Fibroblast of lung (primary cell): ENCODE data around the gene HLA-DOA. TPM values are rescaled to one million over a fixed set of nuclear protein-coding genes. Genes with fewer than 3 reads are reported as not detected.

ENCODE experiments used
- DNase-seq, 2 donors: peaks; one replicate each; pipeline versions ENCODE4 v3.0.0 to v3.0.0-alpha.2; 2010; ENCODE audit warnings: low read depth in 2 of 2
- H2AFZ ChIP-seq: 2 replicates; pipeline ENCODE4 v1.5.1; 2012; ENCODE audit warnings: low read length, control low read depth, inconsistent platforms
- H3K27ac ChIP-seq: 2 replicates; pipeline ENCODE4 v1.5.1; 2011; ENCODE audit warnings: low read length, control low read depth; ENCODE audit not compliant: insufficient read depth
- H3K27me3 ChIP-seq: 2 replicates; pipeline ENCODE4 v1.5.1; 2011; ENCODE audit warnings: mild to moderate bottlenecking, low read length; ENCODE audit not compliant: control insufficient read depth, insufficient read depth
- H3K36me3 ChIP-seq: 2 replicates; pipeline ENCODE4 v1.5.1; 2011; ENCODE audit warnings: low read length; ENCODE audit not compliant: control insufficient read depth, insufficient read depth
- H3K4me1 ChIP-seq: 2 replicates; pipeline ENCODE4 v1.5.1; 2011; ENCODE audit warnings: low read length; ENCODE audit not compliant: control insufficient read depth, insufficient read depth; ENCODE audit errors: extremely low read depth
- H3K4me2 ChIP-seq: 2 replicates; pipeline ENCODE4 v1.5.1; 2011; ENCODE audit warnings: low read length, control low read depth; ENCODE audit not compliant: insufficient read depth; ENCODE audit errors: extremely low read depth
- H3K4me3 ChIP-seq, 4 experiments: fragments of 200-600 bp in 1 of 4; sonication (generic) in 1 of 4; replicated peaks in 1 of 4; 2 replicates each; pipeline ENCODE4 v1.5.1; 2011 to 2016; ENCODE audit warnings: low read length in 4 of 4, low read depth in 3 of 4, mild to moderate bottlenecking in 3 of 4, control low read depth in 2 of 4, inconsistent platforms in 1 of 4, mixed read lengths in 1 of 4; ENCODE audit not compliant: insufficient read depth in 1 of 4; ENCODE audit errors: control extremely low read depth in 1 of 4
- H3K79me2 ChIP-seq: 2 replicates; pipeline ENCODE4 v1.5.1; 2012; ENCODE audit warnings: mild to moderate bottlenecking, low read length, inconsistent platforms; ENCODE audit not compliant: control insufficient read depth, insufficient read depth
- H3K9ac ChIP-seq: 2 replicates; pipeline ENCODE4 v1.5.1; 2011; ENCODE audit warnings: mild to moderate bottlenecking, low read length, control low read depth; ENCODE audit not compliant: insufficient read depth
- H3K9me3 ChIP-seq: 2 replicates; pipeline ENCODE4 v1.5.1; 2012; ENCODE audit warnings: low read depth, low read length; ENCODE audit not compliant: control insufficient read depth, insufficient read depth
- H4K20me1 ChIP-seq: 2 replicates; pipeline ENCODE4 v1.5.1; 2011; ENCODE audit warnings: low read length; ENCODE audit not compliant: control insufficient read depth, insufficient read depth; ENCODE audit errors: extremely low read depth
- EZH2 ChIP-seq: IDR thresholded peaks from 2 replicates; pipeline ENCODE4 v1.5.1; 2012; ENCODE audit warnings: low read length, control low read depth, mild to moderate bottlenecking; ENCODE audit errors: missing control alignments
- polyA plus RNA-seq, 2 donors: library from polyadenylated mRNA; depleted of rRNA in 1 of 2; stranded (reverse) in 1 of 2; unstranded in 1 of 2; fragments of >200 nt; gene quantifications; 2 replicates each; pipeline ENCODE4 v1.2.1, GENCODE V29; 2011 to 2012; ENCODE audit warnings: missing spikeins in 1 of 2
- total RNA-seq: library from RNA; depleted of rRNA; stranded (reverse); fragments of >200 nt; gene quantifications from 2 replicates; pipeline ENCODE4 v1.2.1, GENCODE V29; 2014
- TF ChIP-seq, protein P1 (sequence below), 2 donors: IDR thresholded peaks in 1 of 2; conservative IDR thresholded peaks in 1 of 2; 1 replicate in 1 of 2; 2 replicates in 1 of 2; pipeline ENCODE4 v1.5.1; 2011 to 2012; ENCODE audit warnings: low read length in 2 of 2, control low read depth in 1 of 2, inconsistent platforms in 1 of 2, low read depth in 1 of 2, mild to moderate bottlenecking in 1 of 2

The HLA-DOA gene
- total and polyA plus RNA-seq, 2 donors (not counting 1 experiment from before 2014, with no cell fraction given): not detected

DNA sequence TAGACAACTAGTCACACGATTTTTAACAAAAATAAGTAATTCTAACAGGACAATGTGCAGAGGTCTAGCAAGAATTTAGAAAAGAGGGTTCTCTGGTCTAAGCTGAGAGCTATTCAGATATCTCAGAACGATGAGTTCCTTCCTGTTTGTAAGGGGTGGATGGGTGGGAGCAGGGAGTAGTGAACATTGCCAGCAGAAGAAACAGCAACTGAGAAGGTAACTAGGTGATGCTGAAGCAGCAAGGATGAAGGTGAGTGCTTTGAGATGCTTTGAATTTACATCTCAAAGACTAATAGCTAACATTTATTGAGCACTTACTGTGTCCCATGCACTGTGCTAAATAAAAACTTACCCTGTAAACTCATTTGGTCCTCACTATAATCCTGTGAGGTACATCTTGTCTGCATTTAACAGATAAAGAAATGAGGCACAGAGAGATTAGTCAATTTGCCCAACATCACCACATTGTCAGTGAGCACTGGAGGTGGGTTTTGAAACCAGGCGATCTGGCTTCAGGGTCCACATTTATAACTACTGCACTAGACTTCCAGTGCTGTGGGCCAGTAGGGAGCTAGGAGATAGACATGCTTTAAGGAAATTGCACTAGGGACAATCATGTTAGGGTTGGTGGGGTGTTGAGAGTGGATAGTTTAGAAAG lies 25.3 kb downstream of the HLA-DOA start:
- no peaks in the 10 kb centered on the region for H3K9me3 ChIP-seq
- no peak overlapping the region for H3K27ac ChIP-seq
- H2AFZ ChIP-seq: no peak overlapping the region
- no peaks in the 10 kb centered on the region for H3K4me1 ChIP-seq
- peaks cover 13% of the 10 kb centered on the region for H3K36me3 ChIP-seq
- no peak overlapping the region for H3K4me2 ChIP-seq
- H3K27me3 ChIP-seq: no peaks in the 10 kb centered on the region
- peaks cover 8% of the 10 kb centered on the region for H3K79me2 ChIP-seq
- no peaks in the 10 kb centered on the region for H4K20me1 ChIP-seq
- no peak for TF ChIP-seq EZH2
- TF ChIP-seq, protein P1, sequence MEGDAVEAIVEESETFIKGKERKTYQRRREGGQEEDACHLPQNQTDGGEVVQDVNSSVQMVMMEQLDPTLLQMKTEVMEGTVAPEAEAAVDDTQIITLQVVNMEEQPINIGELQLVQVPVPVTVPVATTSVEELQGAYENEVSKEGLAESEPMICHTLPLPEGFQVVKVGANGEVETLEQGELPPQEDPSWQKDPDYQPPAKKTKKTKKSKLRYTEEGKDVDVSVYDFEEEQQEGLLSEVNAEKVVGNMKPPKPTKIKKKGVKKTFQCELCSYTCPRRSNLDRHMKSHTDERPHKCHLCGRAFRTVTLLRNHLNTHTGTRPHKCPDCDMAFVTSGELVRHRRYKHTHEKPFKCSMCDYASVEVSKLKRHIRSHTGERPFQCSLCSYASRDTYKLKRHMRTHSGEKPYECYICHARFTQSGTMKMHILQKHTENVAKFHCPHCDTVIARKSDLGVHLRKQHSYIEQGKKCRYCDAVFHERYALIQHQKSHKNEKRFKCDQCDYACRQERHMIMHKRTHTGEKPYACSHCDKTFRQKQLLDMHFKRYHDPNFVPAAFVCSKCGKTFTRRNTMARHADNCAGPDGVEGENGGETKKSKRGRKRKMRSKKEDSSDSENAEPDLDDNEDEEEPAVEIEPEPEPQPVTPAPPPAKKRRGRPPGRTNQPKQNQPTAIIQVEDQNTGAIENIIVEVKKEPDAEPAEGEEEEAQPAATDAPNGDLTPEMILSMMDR (conservative IDR thresholded peaks at IDR 0.05 in 1 of 2, IDR thresholded peaks at IDR 0.05 in 1 of 2; ENCODE audit: low read depth in 1 of 2, low read length in 2 of 2): no peak
- no peak for DNase-seq
- H3K9ac ChIP-seq: no peak overlapping the region
- no peak overlapping the region for H3K4me3 ChIP-seq

DNA sequence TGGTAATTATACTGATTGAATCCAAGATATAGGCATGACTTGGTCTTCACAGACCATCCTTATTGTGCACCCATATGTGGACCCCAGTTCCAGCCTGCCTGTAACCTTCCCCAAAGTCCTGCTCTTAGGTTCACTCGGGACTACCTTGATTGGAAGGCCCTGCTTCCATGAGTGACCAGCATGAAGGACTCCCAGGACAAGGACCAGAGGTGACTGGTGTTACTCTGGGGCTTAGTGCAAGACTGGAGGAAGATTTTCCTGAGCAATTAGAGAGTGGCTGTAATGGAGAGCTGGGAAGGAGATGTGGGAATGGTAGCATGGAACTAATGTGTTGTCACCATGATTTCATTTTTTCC lies 25.9 kb downstream of the HLA-DOA start:
- Histone ChIP-seq H3K4me1 (no peaks in the 10 kb centered on the region), H3K4me2 (no peak overlapping the region), H3K79me2 (peaks cover 12% of the 10 kb centered on the region), H3K4me3 (no peak overlapping the region), H3K27me3 (no peaks in the 10 kb centered on the region), H3K27ac (no peak overlapping the region), H4K20me1 (no peaks in the 10 kb centered on the region), H3K36me3 (peaks cover 17% of the 10 kb centered on the region), H3K9ac (no peak overlapping the region), H2AFZ (no peak overlapping the region), H3K9me3 (no peaks in the 10 kb centered on the region)
- no peak for DNase-seq
- TF ChIP-seq, protein P1 (conservative IDR thresholded peaks at IDR 0.05 in 1 of 2, IDR thresholded peaks at IDR 0.05 in 1 of 2; ENCODE audit: low read depth in 1 of 2, low read length in 2 of 2): no peak
- no peak for TF ChIP-seq EZH2

DNA sequence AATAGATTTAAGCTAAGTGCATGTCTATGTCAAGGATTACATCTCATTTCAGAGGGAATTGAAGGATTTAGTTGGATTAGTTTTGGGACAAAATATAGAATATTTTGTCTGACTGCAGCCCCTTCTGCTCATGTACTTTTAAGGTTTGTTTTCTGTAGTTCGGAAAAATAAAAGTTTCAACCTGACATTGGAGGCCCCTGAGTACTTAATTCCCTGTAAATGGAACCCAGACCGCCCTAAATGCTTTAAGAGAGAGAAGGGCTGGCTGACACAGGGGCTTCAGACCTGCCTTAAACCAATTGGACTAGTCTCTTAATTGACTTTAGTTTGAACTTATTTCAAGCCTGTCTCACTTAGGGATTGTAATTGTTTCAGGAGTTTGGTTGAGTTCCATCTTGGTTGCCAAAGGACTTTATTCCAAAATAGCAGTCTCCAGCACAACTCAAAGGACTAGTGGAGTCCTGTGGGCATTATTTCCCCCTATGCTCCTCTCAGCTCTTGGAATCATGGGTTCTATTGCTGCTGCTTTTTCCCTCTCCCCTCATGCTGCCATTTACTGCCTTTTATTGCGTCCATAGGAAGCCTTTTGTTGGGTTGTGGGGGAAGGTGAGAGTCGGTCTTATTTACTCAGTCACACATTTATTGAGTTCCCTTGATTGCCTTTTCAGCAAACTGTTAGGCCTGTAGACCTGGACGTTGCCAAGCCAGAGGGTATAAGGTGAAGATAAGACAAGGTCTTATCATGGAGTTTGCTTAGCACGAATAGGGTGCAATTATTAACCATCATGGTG lies 26.5 kb downstream of the HLA-DOA start:
- peaks cover 21% of the 10 kb centered on the region for H3K36me3 ChIP-seq

More for the DNA sequence above, 26.5 kb downstream of the HLA-DOA start:
- no peak overlapping the region for H3K9ac ChIP-seq
- H3K9me3 ChIP-seq: no peaks in the 10 kb centered on the region
- no peaks in the 10 kb centered on the region for H3K27me3 ChIP-seq
- H2AFZ ChIP-seq: no peak overlapping the region
- no peaks in the 10 kb centered on the region for H4K20me1 ChIP-seq
- H3K79me2 ChIP-seq: peaks cover 18% of the 10 kb centered on the region
- H3K4me2 ChIP-seq: no peak overlapping the region
- H3K4me3 ChIP-seq: no peak overlapping the region
- TF ChIP-seq, protein P1 (conservative IDR thresholded peaks at IDR 0.05 in 1 of 2, IDR thresholded peaks at IDR 0.05 in 1 of 2; ENCODE audit: low read depth in 1 of 2, low read length in 2 of 2): no peak
- no peak for TF ChIP-seq EZH2
- DNase-seq: no peak
- no peak overlapping the region for H3K27ac ChIP-seq
- H3K4me1 ChIP-seq: no peaks in the 10 kb centered on the region
